GM18517 (cell line): ENCODE measurements around the gene ORAI2.
"Not testable (repeated sequence)": the region's sequence is repeated elsewhere in the genome, so short reads cannot be mapped to it uniquely, and the experiment has no call there.

Experiments used
- ATAC-seq: cut with Tn5 transposase; IDR thresholded peaks from one replicate; pipeline ENCODE4 v1.9.1; 2021; ENCODE audit warnings: mild to moderate bottlenecking, moderate library complexity; ENCODE audit not compliant: unreplicated experiment

ORAI2 gene

GRCh38 chr7:102445674-102446071 lies 12.3 kb downstream of the ORAI2 start:
- ATAC-seq: no peak

- no peak for ATAC-seq
Measured at GRCh38 chr7:102446387-102447156, 13.2 kb downstream of the ORAI2 start.

- no peak for ATAC-seq
Measured at GRCh38 chr7:102447311-102447710, 13.9 kb downstream of the ORAI2 start.

GRCh38 chr7:102449136-102449535 lies 15.8 kb downstream of the ORAI2 start:
- no peak for ATAC-seq

- no peak for ATAC-seq
Measured at GRCh38 chr7:102450242-102450641, 16.9 kb downstream of the ORAI2 start.

GRCh38 chr7:102451371-102452054 lies 18.1 kb downstream of the ORAI2 start:
- ATAC-seq: no peak

GRCh38 chr7:102452451-102452850 lies 19.1 kb downstream of the ORAI2 start:
- ATAC-seq: no peak

GRCh38 chr7:102453319-102453718 lies 19.9 kb downstream of the ORAI2 start:
- no peak for ATAC-seq

GRCh38 chr7:102454468-102454867 lies 21.1 kb downstream of the ORAI2 start:
- ATAC-seq: no peak

- not testable (repeated sequence) for ATAC-seq
Measured at GRCh38 chr7:102454932-102455331, 21.6 kb downstream of the ORAI2 start.

GRCh38 chr7:102455596-102455995 lies 22.2 kb downstream of the ORAI2 start:
- ATAC-seq: no peak

- no peak for ATAC-seq
Measured at GRCh38 chr7:102456327-102456726, 23.0 kb downstream of the ORAI2 start.

GRCh38 chr7:102457352-102457924 lies 24.1 kb downstream of the ORAI2 start:
- no peak for ATAC-seq

- no peak for ATAC-seq
Measured at GRCh38 chr7:102459221-102459844, 26.0 kb downstream of the ORAI2 start.

- ATAC-seq: no peak
Measured at GRCh38 chr7:102460467-102460866, 27.1 kb downstream of the ORAI2 start.

- no peak for ATAC-seq
Measured at GRCh38 chr7:102463841-102464576, 30.6 kb downstream of the ORAI2 start.

- ATAC-seq: peak; percentile 85
Measured at GRCh38 chr7:102464577-102465280, 31.4 kb downstream of the ORAI2 start, which contains the start of the genes ALKBH4 and LRWD1. Gene ALKBH4 (minus strand): TSS chr7:102464863. CDS start chr7:102464836, 27 bp downstream. Gene LRWD1 (plus strand): TSS chr7:102464984. CDS start chr7:102465081, 97 bp downstream.

GRCh38 chr7:102466097-102466496 lies 32.7 kb downstream of the ORAI2 start:
- ATAC-seq: no peak

- ATAC-seq: no peak
Measured at GRCh38 chr7:102467581-102468477, 34.5 kb downstream of the ORAI2 start.
